ENCODE data around the gene NEMF. TPM values are rescaled to one million over a fixed set of nuclear protein-coding genes. Genes with fewer than 3 reads are reported as not detected.
A peak's percentile ranks its signal among the peaks of the same experiment; 100 is the strongest.
"Not testable (repeated sequence)": the region's sequence is repeated elsewhere in the genome, so short reads cannot be mapped to it uniquely, and the experiment has no call there.

Gene NEMF
- polyA plus RNA-seq (2013, experiment 1 of 2; ENCODE audit: insufficient read length) = 34.9 TPM
- 32.2 TPM for polyA plus RNA-seq (2013, experiment 2 of 2; ENCODE audit: insufficient read length)

GRCh38 chr14:49852301-49853157 lies at the start of gene NEMF:
TSS of gene NEMF (minus strand) at chr14:49852788. CDS start at chr14:49852753, 35 bp downstream.
- DNase-seq = peak; percentile 89

GRCh38 chr14:49900973-49901372 lies 48.4 kb upstream of the NEMF start:
- DNase-seq = no peak

DNA sequence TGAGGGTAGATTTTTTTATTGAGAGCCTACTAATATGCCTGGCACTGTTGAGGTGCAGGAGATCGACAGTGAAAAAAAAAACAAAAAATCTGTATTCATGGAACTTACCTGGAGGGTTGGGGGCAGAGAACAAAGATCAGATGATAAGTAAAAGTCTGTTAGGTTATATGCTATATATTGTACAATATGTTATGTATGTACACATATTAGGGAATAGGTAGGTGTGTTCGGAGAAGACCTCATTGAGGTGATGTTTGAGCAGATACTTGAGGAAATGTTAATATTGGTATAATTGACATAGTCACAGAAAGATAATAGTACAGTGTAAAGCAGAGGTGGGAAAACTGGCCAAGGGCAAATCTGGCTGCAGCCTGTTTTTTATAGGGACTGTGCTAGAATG lies 45.9 kb upstream of the NEMF start:
- no peak for DNase-seq

- no peak for DNase-seq
Observed at GRCh38 chr14:49897965-49898364, 45.4 kb upstream of the NEMF start.

DNA sequence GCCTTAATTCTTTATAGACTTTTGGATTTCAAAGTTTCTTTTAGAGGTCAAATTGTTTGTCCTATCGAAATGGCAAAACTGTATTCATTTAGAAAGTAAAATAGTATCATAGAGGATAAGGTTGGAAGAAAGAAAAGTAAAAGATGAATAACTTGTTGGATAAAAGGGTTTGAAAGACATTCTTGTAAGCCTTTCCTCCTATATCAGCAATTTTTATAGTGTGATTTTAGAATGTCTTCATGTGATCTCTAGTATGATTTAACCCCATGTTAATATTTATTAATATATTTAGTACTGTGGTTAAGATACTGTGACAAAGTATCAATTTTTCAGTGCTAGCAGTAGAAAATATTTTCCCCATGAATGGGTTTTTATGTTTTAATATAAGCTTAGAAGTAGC lies 44.8 kb upstream of the NEMF start:
- DNase-seq = no peak

DNA sequence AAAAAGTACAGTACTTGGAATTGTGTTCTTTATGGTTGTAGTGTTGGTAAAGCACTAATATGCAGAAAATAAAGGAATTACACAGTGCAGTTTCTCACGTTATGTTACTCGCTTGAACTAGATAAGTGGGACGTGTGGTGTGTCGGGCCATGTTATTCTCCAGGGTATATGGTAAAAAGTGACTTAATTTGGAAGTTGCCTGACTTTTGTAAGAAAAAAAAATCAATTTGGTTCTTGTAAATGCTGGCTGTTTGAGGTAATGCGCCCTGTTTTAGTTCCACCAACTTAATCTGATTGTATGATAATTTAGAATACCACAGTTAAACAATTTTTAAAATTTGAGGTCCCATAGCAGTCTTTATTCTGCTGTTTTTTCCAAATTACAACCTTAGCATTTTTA lies 44.4 kb upstream of the NEMF start:
- no peak for DNase-seq

DNA sequence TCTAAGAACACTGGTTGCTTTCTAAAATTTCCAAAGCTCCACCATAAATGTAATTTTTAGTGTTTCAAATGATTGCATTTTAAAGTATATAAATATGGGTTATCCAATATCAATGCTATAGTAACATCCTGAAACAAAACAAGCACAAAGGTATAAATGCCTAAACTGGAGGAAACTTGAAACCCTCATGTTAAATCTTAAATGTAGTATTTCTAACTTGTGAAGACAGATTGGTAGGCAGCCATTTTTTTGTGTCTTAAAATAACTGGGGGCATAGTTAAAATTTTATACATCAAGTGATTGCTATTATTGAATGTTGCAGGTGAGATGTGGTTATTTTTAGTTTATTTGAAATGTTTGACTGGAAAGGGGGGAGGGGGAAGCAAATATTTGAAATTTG lies 43.7 kb upstream of the NEMF start:
- not testable (repeated sequence) for DNase-seq

DNA sequence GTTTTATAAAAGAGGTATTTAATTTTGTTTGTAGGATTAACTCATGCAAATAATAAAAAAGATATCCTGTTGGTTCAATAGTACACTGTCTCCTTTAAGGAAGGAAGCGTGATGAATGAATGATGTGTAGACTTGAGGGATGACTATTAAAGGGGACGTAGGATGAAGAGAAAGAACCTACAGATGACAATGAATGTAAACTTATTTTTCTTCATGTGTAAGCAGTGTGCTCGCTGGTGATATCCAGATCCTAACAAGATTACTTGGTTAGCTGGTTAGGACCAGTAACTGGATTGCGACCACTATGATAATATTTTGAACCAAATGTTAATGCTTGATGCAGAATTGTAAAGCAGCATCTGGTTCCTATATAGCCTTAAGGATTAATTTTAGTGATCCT lies 42.9 kb upstream of the NEMF start:
- DNase-seq = peak; percentile 11

DNA sequence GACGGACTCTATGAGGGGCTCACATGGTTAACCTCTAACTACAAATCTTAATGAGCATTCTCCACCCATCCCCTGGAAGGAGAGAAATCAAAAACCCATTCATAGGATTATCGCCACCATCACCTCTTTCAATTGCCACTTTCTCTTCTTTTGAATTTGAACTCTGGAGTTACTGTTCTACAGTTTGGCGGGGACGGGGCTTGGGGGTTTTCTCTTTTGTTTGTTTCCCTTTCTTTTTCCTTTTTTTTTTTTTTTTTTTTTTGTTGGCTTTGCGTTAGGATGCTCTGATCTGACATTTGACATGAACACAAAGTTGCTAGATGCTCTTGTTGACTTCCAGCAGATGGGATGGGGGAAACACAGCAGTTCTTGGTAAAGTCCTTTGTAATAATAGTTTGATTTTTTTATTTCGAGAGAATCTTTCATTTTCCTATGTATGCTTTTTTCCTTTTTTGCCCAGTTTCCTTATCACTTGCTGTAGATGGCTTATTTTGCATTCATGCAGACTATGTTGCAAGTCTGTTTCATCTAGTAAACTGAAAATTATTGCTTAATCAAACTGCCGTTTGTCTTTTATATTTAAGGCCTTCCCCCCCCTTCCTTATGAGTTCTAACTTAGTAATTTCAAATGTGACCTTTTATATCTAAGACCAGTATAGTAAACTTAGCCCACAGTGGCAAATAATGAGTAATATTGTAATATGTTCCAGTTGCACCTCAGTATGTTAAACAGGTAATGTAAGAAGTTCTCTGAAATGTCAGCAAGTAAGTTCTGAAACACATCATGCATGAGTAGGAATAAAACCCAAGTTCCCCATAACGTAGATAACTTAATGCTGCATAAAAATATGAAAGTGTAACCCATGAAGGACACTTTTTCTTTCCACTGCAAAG lies 41.9 kb upstream of the NEMF start:
- DNase-seq = not testable (repeated sequence)

- peak; percentile 20 for DNase-seq
Observed at GRCh38 chr14:49893309-49894213, 41.0 kb upstream of the NEMF start.

DNA sequence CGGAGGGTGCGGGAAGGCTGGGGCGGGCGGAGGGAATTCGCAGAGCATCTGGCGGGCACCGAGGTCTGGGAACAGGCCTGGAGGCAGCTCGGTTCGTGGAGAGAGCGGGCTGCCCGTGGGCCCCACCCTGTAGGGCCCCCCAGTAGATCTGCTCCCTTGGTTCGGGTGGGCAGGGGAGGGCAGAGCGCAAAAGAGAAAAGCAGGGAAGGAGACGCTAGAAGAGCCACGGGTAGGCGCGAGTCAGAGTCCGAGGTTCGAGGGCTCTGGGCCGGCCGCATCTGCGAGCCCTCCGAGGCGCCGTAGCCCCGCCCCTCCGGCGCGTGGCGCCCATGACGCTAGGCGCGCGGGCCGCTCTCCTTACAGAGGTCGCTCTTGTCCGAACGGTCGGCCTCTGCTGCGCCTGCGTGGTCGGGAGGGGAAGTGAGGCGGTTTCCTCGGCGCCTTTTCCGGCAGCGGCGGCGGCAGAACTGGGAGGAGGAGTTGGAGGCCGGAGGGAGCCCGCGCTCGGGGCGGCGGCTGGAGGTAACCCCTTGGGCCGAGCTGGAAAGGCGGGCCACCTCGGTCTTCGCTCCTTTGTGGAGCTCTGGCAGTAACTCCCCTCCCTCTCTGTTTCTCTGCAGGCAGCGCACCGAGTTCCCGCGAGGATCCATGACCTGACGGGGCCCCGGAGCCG lies 40.2 kb upstream of the NEMF start, which contains the start of gene ARF6:
TSS of gene ARF6 (plus strand) at position 447 of the 673 bp plus-strand sequence. CDS start 655 bp downstream, outside the sequence.
- DNase-seq = peak; percentile 98

DNA sequence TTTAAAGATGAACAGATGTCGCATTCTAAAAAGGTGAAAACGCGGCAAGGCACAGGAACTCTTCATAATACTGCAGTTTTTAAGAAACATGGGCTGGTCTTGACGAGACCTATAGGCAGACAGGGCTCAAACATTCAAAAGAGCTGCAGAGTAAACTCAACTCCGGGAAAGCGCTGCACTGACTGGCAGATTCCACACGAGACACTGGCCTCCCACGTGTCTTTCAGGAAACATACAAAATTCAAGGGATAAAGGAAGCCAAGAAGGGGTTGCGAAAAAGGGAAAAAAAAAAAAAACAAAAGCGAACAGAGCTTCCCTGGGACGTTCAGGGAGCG lies 39.7 kb upstream of the NEMF start:
- peak; percentile 79 for DNase-seq

DNA sequence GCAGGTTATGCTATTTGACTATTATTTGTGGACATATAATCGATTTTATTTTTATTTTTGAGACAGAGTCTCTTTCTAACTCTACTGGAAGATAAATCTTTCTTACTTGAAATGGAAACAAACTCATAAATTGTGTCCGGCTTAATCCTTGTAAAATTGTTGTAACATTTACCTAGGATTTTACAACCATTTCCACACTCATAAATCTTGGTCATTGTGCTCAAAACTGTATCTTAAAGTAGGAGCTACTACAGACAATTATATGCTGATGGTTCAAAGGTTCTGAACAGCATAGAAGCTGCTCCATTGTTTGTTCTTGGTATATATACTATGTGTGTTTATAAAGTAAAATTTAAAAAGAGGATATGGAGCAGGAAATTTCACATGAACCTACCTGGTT lies 35.7 kb upstream of the NEMF start:
- DNase-seq = no peak

GRCh38 chr14:49886523-49886922 lies 33.9 kb upstream of the NEMF start:
- no peak for DNase-seq

- DNase-seq = peak; percentile 39
Observed at GRCh38 chr14:49882826-49883694, 30.5 kb upstream of the NEMF start.

DNA sequence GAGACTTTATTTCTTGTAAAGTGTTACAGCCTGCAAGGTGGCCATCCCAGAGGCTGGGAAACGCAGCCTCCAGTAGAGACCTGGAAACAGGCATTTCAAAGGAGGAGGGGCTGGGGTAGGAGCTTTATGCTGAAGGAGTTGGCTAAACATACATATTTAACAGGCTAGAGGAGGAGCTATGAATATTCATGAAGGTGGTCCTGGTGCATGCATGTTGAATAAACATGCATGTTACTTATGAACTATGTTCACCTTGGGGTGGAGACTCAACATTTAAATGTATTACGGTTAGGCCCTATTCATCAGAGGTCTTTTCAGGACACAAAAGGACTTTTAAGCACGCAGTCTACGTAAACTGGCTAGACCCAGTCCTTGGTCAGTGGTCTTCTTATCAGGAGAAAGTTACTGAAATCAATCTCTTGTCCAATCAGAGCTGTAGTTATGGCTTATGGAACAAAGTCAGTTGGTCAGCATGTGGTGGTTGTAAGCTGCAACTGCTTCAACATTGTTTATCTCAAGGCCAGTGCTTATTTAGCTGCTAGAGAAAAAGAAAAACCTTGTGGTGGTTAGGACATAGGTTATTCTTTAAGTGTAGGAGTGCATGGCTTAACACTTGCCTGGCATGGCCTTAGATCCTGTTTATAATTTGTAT lies 28.9 kb upstream of the NEMF start:
- no peak for DNase-seq

GRCh38 chr14:49880267-49881064 lies 27.9 kb upstream of the NEMF start:
- DNase-seq = no peak

- peak; percentile 59 for DNase-seq
Observed at GRCh38 chr14:49879646-49880204, 27.1 kb upstream of the NEMF start.

Measured in fibroblast of skin of back (primary cell).